Endothelial cell (in vitro differentiated cells): ENCODE results near the gene ARHGEF4. TPM values are rescaled to one million over a fixed set of nuclear protein-coding genes. Genes with fewer than 3 reads are reported as not detected.
"Not testable (repeated sequence)": the region's sequence is repeated elsewhere in the genome, so short reads cannot be mapped to it uniquely, and the experiment has no call there.

Source experiments
- DNase-seq: peaks from one replicate; pipeline ENCODE4 v3.0.0; 2021; ENCODE audit warnings: low spot score
- H3K27ac Mint-ChIP-seq: one replicate; pipeline ENCODE4 v1.8.0; 2021; ENCODE audit warnings: mixed read lengths, inconsistent platforms; ENCODE audit not compliant: unreplicated experiment
- H3K27me3 Mint-ChIP-seq: one replicate; pipeline ENCODE4 v1.8.0; 2021; ENCODE audit warnings: mild to moderate bottlenecking, moderate library complexity, mixed read lengths, inconsistent platforms; ENCODE audit not compliant: unreplicated experiment
- H3K36me3 Mint-ChIP-seq: one replicate; pipeline ENCODE4 v1.8.0; 2021; ENCODE audit warnings: mild to moderate bottlenecking, low read depth, mixed read lengths, inconsistent platforms; ENCODE audit not compliant: unreplicated experiment
- H3K4me1 Mint-ChIP-seq: one replicate; pipeline ENCODE4 v1.8.0; 2021; ENCODE audit warnings: mild to moderate bottlenecking, mixed read lengths, inconsistent platforms; ENCODE audit not compliant: unreplicated experiment
- H3K4me3 Mint-ChIP-seq: one replicate; pipeline ENCODE4 v1.8.0; 2021; ENCODE audit warnings: mild to moderate bottlenecking, mixed read lengths, inconsistent platforms; ENCODE audit not compliant: unreplicated experiment
- H3K9me3 Mint-ChIP-seq: one replicate; pipeline ENCODE4 v1.8.0; 2021; ENCODE audit warnings: mixed read lengths, inconsistent platforms; ENCODE audit not compliant: unreplicated experiment
- CTCF ChIP-seq: fragments of 200-600 bp; sonication (generic); IDR thresholded peaks from one replicate; pipeline ENCODE4 v1.5.0; 2021; ENCODE audit warnings: antibody characterized with exemption; ENCODE audit not compliant: unreplicated experiment
- total RNA-seq: library from RNA; stranded (reverse); fragmentation: NEBNext Ultra II Directional; extraction: Animal tissue kit (Norgen Biotek cat#: 25700); gene quantifications from one replicate; pipeline ENCODE4 v1.2.1, GENCODE V29; 2021; ENCODE audit not compliant: unreplicated experiment

ARHGEF4 gene
- total RNA-seq, 1 donor from 2014 or later: 10.3 TPM

- Mint-ChIP-seq H3K36me3 (peaks cover 24% of the 10 kb centered on the region), H3K27me3 (peaks cover 8% of the 10 kb centered on the region), H3K4me1 (peaks cover 14% of the 10 kb centered on the region), H3K4me3 (no peak overlapping the region), H3K9me3 (no peaks in the 10 kb centered on the region), H3K27ac (peak overlapping the region; percentile 7)
- no peak for DNase-seq
- no peak for TF ChIP-seq CTCF
Measured at GRCh38 chr2:131064589-131065512, 228.1 kb downstream of the ARHGEF4 start.

DNA sequence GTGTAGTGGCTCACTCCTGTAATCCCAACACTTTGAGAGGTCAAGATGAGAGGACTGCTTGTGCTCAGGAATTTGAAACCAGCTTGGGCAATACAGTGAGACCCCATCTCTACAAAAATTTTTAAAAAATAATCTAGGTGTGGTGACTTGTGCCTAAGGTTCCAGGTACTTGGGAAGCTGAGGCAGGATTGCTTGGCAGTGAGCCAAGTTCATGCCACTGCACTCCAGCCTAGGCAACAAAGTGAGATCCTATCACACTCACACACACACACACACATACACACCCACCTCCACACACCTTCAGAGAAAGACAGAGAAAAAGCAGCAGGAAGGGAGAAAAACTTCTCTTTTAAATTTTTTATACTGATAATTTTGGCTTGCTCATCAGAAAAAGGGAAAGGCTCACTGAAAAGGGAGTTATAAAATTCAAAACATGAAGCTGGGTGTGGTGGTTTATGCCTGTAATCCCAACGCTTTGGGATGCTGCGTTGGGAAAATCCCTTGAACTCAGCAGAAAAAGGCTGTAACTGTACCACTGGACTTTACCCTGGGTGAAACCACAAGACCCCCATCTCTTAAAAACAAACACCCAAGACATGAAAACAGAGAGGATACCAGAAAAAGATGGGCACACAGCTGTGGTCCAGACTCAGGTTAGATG lies 230.9 kb downstream of the ARHGEF4 start:
- Mint-ChIP-seq H3K4me1 (peaks cover 9% of the 10 kb centered on the region), H3K9me3 (no peaks in the 10 kb centered on the region), H3K36me3 (peaks cover 29% of the 10 kb centered on the region), H3K27me3 (peaks cover 10% of the 10 kb centered on the region), H3K27ac (no peak overlapping the region), H3K4me3 (no peak overlapping the region)
- no peak for DNase-seq
- TF ChIP-seq CTCF: no peak

- H3K27me3 Mint-ChIP-seq: peaks cover 10% of the 10 kb centered on the region
- H3K4me1 Mint-ChIP-seq, H3K9me3 Mint-ChIP-seq, H3K4me3 Mint-ChIP-seq, H3K27ac Mint-ChIP-seq, DNase-seq: not testable (repeated sequence)
- H3K36me3 Mint-ChIP-seq: peaks cover 29% of the 10 kb centered on the region
Measured at GRCh38 chr2:131068172-131068571, 231.5 kb downstream of the ARHGEF4 start.

DNA sequence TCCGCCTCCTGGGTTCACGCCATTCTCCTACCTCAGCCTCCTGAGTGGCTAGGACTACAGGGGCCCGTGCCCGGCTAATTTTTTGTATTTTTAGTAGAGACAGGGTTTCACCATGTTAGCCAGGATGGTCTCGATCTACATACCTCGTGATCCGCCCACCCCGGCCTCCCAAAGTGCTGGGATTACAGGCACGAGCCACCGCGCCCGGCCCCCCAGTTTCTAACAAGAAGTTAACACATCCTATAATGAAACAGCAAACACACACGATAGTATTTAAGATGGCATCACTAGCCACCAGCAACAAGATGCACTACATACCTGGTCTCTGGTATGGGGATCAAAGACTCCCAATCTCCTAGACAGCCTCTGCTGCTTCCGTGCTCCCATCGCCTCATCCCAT lies 238.9 kb downstream of the ARHGEF4 start:
- DNase-seq, H3K27me3 Mint-ChIP-seq, H3K4me1 Mint-ChIP-seq, H3K4me3 Mint-ChIP-seq, H3K9me3 Mint-ChIP-seq: not testable (repeated sequence)
- peaks cover 40% of the 10 kb centered on the region for H3K36me3 Mint-ChIP-seq
- H3K27ac Mint-ChIP-seq: peak overlapping the region; percentile 58

DNA sequence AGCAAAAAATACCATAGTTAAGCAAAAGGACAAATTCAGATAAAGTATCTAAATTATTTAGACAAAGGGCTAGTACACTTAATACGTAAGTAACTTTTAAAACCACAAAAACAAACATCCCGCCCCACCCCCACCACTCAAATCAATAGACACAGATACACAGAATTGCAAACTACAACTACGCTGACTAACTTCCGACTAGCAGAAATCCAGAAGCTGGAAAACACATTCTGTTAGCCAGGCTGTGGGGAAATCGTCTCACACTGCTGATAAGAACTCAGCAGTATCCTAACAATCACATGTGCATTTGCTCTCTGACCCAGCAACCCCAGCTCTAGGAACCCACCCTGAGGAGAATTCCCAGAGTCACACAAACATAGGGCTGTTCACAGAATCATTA lies 240.0 kb downstream of the ARHGEF4 start:
- TF ChIP-seq CTCF: no peak
- H3K9me3 Mint-ChIP-seq: no peaks in the 10 kb centered on the region
- DNase-seq: no peak
- no peak overlapping the region for H3K4me3 Mint-ChIP-seq
- H3K4me1 Mint-ChIP-seq: peaks cover 8% of the 10 kb centered on the region
- H3K27me3 Mint-ChIP-seq: peaks cover 5% of the 10 kb centered on the region
- no peak overlapping the region for H3K27ac Mint-ChIP-seq
- H3K36me3 Mint-ChIP-seq: peaks cover 39% of the 10 kb centered on the region
